Choroid plexus epithelial cell (primary cell): ENCODE measurements around the gene NBPF1.
"Not testable (repeated sequence)": the region's sequence is repeated elsewhere in the genome, so short reads cannot be mapped to it uniquely, and the experiment has no call there.

Experiments
- DNase-seq: peaks from one replicate; pipeline ENCODE4 v3.0.0-alpha.2; 2010; ENCODE audit warnings: low read depth
- H3K4me3 ChIP-seq: 2 replicates; pipeline ENCODE4 v1.5.1; 2011; ENCODE audit warnings: low read depth, mild to moderate bottlenecking, control low read depth, low read length, moderate library complexity
- TF ChIP-seq, protein P1 (sequence below): conservative IDR thresholded peaks from 2 replicates; pipeline ENCODE4 v1.5.1; 2011; ENCODE audit warnings: low read depth, mild to moderate bottlenecking, control low read depth, inconsistent platforms, low read length, moderate library complexity

NBPF1 gene

GRCh38 chr1:16621681-16622315 lies 8.4 kb upstream of the NBPF1 start:
- not testable (repeated sequence) for H3K4me3 ChIP-seq, DNase-seq
- TF ChIP-seq, protein P1, sequence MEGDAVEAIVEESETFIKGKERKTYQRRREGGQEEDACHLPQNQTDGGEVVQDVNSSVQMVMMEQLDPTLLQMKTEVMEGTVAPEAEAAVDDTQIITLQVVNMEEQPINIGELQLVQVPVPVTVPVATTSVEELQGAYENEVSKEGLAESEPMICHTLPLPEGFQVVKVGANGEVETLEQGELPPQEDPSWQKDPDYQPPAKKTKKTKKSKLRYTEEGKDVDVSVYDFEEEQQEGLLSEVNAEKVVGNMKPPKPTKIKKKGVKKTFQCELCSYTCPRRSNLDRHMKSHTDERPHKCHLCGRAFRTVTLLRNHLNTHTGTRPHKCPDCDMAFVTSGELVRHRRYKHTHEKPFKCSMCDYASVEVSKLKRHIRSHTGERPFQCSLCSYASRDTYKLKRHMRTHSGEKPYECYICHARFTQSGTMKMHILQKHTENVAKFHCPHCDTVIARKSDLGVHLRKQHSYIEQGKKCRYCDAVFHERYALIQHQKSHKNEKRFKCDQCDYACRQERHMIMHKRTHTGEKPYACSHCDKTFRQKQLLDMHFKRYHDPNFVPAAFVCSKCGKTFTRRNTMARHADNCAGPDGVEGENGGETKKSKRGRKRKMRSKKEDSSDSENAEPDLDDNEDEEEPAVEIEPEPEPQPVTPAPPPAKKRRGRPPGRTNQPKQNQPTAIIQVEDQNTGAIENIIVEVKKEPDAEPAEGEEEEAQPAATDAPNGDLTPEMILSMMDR = peak; percentile 1

DNA sequence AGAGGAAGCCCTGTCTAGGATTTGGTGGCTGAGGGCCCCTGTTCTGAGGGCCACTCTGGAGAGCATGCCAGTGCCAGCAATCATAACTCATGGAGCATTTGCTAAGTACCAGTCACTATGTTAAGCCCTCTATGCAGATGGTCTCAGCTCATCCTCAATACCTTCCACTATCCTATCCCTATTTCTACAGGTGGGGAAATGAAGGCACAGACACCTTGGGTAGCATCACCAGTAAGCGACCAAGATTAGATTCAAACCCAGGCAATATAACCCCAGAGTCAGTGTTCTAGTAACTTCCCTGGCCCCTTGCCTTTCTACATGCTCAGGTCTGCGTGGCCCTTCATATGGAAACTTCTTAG lies 7.9 kb upstream of the NBPF1 start:
- H3K4me3 ChIP-seq = no peak overlapping the region
- no peak for DNase-seq

DNA sequence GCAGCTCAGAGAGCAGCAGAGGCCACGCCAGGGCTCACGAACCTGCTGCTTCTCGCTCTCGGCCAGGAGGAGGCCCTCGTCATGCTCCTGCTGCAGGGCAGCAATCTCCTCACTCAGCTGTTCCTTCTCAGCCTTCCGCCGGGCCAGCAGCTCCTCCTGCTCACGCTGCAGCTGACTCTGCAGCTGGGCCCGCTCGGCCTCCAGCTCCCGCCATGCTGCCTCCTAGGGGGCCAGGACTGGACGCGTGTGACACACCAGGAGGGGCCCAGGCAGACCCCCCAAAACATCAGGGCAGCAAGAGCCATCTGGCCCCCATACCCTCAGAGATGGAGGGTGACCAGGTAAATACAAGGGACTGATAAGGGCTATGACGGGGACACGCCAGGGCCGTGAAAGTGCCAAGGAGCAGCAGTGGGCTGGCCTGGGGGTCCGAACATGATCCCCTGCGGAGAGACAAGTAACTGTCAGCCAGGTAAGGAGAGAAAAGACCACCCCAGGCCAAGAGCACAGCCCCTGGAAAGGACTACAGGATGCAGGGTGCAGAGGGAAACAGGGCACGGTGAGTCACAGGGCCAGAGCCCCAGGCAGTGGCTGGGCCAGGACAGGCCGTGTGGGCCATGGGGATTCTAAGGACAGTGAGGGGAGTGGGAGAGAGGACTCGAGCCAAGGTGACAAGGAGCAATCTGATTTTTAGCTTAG lies 6.6 kb upstream of the NBPF1 start:
- H3K4me3 ChIP-seq = not testable (repeated sequence)
- DNase-seq = peak; percentile 29

More for the DNA sequence above, 7.9 kb upstream of the NBPF1 start:
- TF ChIP-seq, protein P1 = no peak

- H3K4me3 ChIP-seq = no peak overlapping the region
- TF ChIP-seq, protein P1 = no peak
- no peak for DNase-seq
Observed at GRCh38 chr1:16618719-16619118, 5.4 kb upstream of the NBPF1 start.

DNA sequence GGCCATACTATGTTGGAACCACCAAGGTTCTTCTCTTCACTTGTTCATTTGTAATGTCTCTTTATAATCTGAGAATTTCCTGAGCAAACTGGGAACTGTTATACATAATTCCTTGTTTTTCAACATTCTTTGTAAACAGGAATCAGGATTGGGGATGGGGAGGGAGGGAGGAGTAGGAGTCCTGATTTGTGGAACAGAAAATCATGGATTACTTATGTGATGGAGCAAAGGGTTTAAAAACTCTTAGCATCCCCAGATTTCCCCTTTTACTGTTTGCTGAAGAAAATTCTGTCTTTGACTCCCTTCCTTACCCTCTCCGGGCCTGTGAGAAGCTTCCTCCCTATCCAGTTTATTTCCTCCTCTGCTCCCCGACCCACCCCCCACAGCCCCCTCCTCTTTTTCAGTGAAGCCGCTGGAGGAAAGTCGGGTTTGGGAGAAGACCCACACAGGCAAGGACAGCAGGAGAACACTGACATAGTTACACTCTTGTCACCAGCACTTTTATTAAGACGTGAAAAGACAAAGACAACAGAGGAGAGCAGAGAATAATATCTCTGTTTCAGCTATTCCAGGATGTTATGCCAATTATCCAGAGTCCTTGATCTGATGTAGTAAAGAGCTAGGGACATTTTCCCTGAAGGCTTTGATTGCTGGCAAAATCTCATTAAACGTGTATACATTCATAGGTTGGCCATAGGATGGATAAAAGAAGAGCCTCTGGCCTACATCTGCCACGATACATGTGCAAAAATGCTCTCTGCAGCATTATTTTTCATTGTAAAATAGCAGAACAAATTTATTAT lies 4.6 kb upstream of the NBPF1 start:
- TF ChIP-seq, protein P1 = no peak
- no peak for DNase-seq

GRCh38 chr1:16617114-16617631 lies 3.8 kb upstream of the NBPF1 start:
- no peak for DNase-seq
- TF ChIP-seq, protein P1 = no peak

More for the DNA sequence above, 4.6 kb upstream of the NBPF1 start:
- no peak overlapping the region for H3K4me3 ChIP-seq

More at GRCh38 chr1:16617114-16617631, 3.8 kb upstream of the NBPF1 start:
- H3K4me3 ChIP-seq = no peak overlapping the region
